SHP77 treated with DMSO at 0.1 percent for 48 hours (cell line): ENCODE results near the gene SCAF8.
"Not testable (repeated sequence)": the region's sequence is repeated elsewhere in the genome, so short reads cannot be mapped to it uniquely, and the experiment has no call there.

Experiments used
- DNase-seq: peaks from one replicate; lab custom pipeline; 2025; lab: John Stamatoyannopoulos, UW

Gene SCAF8

GRCh38 chr6:154783229-154783628 lies 50.0 kb downstream of the SCAF8 start:
- no peak for DNase-seq

DNA sequence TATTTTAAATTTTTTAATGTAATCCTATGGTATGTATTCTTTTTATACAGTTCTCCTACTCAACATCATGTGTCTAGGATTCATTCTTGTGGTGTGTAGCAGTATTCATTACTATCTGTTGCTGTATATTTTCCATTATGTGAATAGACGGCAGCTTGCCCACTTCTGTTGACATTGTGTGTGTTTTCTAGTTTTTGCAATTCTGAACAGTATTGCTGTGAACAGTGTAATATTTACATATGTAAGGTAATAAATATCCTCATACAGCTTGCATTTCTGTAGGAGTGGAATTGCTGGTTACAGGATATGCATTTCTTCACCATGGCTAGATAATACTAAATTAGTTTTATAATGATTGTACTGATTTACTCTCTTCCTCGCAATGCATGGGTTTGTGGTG lies 51.9 kb downstream of the SCAF8 start:
- DNase-seq, result no peak

DNA sequence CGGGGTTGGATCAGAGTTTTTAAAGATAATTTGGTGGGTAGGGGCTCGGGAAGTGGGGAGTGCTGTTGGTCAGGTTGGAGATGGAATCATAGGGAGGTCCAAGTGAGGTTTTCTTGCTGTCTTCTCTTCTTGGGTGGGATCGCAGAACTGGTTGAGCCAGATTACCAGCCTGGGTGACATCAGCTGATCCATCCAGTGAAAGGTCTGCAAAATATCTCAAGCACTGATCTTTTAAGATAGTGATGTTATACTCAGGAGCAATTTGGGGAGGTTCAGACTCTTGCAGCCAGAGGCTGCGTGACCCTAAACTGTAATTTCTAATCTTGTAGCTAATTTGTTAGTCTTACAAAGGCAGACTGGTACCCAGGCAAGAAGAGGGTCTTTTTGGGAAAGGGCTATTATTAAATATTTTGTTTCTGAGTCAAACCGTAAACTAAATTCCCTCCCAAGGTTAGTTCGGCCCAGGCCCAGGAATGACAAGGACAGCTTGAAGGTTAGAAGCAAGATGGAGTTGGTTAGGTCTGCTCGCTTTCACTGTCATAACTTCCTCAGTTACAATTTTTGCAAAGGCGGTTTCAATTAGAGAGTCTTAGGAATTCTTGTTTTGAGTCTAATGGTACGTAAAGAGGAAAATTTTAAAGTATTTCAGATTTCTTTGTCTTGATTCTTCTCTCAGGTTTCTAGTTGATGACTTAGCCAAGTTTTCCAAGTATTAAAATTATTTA lies 53.1 kb downstream of the SCAF8 start:
- no peak for DNase-seq

GRCh38 chr6:154791556-154792317 lies 58.5 kb downstream of the SCAF8 start:
- DNase-seq, result no peak

DNA sequence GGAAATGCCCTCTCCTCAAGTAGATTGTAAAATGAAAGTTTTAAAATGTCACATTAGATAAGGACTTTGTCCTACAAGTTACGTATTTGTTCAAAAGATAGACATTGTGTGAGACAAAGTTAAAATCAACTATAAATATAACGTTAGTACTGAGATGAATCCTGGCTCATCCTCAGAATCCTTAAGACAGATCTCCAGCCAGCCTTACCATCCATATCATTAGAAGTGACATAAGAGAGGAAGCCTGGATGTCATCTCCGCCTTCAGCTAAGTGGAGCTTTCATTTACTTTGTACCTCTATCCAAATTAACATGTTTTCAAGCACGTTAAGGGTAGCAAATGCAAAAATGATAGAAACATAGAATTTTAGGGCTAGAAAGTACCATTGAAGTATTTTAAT lies 59.1 kb downstream of the SCAF8 start:
- no peak for DNase-seq

GRCh38 chr6:154792761-154793160 lies 59.5 kb downstream of the SCAF8 start:
- DNase-seq, result no peak

- no peak for DNase-seq
Measured at GRCh38 chr6:154796484-154796883, 63.3 kb downstream of the SCAF8 start.

GRCh38 chr6:154797857-154798256 lies 64.6 kb downstream of the SCAF8 start:
- no peak for DNase-seq

- no peak for DNase-seq
Measured at GRCh38 chr6:154800338-154800737, 67.1 kb downstream of the SCAF8 start.

DNA sequence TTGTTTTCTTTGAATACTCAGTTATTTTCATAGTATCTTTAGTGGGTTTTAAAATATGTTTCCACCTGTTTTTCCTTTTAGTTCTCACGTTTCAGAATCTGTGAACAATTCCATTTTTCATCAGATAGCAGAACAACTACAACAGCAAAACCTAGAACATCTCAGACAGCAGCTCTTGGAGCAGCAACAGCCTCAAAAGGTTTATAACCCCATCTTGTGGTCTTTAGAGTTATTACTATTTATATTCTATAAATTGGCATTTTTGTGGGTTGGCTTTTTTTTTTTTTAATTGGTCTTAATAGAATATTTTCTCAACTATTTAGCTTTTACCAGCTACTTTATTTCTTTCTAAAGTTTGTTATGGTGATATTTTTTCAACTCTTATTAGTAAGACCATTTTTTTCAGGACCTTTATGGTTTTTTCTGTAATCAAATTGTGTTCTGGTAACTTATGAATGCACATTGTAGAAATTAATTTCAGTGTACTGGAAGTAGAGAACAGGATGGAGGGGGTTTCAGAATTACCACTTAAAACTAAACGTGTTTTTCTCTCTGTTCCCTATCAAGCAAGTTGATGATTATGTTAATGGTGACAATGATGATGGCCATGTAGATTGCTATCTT lies 72.2 kb downstream of the SCAF8 start:
- no peak for DNase-seq

DNA sequence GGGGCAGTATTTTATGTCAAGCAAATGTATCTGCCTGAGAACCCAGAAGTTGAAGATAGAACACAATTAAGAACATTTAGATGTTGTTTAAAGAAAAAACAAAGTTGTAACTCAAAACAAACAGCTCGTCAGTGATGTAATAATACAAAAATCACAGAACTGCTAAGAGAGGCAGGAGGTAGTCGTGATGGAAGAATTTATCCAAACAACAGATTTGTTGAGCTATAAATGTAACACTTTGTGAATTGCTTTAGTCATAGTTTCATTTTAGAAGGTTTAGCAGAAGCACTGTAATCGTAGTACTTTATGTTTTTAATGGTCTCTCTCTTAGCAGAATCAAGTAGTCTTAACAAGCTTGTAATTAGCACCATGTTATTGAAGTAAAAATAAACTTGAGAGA lies 73.6 kb downstream of the SCAF8 start:
- DNase-seq, result no peak

DNA sequence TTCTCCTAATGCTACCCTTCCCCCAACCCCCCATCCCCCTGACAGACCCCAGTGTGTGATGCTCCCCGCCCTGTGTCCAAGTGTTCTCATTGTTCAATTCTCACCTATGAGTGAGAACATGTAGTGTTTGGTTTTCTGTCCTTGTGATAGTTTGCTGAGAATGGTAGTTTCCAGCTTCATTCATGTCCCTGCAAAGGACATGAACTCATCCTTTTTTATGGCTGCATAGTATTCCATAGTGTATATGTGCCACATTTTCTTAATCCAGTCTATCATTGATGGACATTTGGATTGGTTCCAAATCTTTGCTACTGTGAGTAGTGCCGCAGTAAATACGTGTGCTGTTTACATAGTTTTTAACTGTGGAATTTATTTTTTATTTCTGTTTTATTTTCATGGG lies 78.4 kb downstream of the SCAF8 start:
- not testable (repeated sequence) for DNase-seq

GRCh38 chr6:154814063-154814462 lies 80.8 kb downstream of the SCAF8 start:
- no peak for DNase-seq

DNA sequence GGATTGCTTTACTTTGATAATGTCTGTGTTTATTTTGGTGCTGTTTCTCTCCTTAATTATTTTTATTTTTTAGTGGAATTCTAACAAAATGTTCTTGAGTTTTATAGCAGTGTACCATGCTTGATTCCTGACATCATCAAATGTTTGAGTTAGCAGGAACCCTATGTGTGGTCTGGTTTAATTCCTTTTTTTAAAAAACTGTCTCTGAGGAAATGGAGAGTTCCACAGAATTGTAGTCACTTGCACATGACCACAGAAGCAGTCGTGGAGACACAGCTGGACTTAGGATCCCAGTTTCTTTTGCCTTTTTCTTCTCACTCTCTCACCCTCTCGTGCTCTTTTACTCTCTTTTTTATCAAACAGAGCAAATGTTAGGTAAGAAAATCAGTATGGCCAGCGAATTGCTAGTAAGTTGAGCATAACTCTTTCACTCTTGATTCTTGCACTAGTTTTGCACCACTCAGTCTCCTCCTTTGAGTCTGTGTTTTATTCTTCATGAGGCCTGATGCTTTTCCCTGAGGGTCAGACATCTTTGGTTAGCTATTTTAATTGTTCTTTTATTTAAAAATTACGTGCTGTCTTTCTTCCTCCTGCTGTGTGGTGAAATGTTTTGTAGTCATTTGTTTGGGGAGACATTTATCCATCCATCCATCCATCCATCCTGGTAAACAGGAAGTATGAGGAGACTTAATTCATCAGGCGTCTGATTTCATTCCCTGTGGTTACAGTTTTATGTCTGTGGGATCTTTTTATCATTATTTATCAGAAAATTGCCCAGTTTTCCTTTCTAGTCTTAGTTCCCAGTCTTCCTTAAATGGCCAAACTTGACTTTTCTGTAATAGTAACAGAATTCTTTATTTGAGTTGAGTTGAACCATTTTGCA lies 83.0 kb downstream of the SCAF8 start:
- no peak for DNase-seq

DNA sequence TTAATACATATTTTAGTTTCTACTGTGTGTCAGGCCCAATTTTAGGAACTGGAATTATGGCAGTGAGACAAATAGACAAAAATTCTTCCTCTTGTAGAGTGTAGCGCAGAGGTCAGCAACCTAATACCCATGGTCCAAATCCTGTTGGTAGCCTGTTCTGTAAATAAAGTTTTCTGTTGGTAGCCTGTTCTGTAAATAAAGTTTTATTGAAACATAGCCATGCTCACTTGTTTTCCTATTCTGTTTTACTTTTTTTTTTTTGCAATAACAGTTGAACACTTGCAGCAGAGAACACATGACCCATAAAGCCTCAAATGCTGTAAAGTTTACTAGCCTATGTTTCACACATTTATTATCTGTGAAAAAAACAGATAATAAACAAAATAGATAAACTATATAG lies 87.9 kb downstream of the SCAF8 start:
- DNase-seq, result no peak

DNA sequence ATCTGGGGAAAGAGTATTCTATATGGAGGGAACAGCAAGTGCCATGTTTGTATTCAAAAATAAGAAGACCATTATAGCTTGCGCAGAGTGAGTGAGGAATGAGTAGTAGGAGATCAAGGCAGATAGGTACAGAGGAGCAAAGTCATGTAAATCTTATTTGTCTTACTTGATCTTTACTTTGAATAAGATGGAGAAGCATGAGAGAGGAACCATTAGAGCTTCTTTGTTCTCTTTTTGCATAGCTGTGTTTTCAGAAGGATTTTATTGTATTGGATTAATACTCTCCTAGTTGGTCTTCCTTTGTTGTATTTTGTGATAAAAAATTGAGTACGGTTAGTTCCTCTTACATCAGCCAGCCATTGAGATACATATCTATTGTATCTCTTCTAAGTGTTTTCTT lies 88.4 kb downstream of the SCAF8 start:
- DNase-seq, result no peak

DNA sequence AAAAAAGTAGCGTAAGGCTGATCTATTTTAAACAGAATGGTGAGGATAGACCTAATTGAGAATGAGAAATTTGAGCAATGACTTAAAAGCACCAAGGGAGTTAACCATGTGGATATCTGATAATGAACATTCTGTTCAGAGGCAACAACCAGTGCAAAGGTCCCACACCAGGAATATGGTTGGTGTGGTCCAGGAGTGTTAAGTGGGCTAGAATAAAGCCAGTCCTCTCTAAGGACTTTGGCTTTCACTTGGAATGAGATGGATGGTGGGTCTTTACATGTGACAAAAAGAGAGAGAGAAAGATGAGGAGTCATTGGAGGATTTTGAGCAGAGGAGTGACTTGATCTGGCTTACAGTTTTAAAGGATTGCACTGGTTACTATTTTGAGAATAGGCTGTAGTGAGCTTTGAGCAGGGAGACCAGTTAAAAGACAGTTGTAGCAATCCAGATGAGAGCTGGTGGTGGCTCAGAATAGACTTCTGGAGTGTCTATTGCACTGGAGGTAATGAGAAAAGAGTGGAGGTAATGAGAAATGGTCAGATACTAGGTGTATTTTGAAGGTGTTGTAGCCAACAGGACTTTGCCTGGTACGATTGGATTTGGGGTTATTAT lies 89.8 kb downstream of the SCAF8 start:
- no peak for DNase-seq

GRCh38 chr6:154824076-154824475 lies 90.9 kb downstream of the SCAF8 start:
- no peak for DNase-seq

- no peak for DNase-seq
Measured at GRCh38 chr6:154829970-154830369, 96.8 kb downstream of the SCAF8 start.

GRCh38 chr6:154830771-154831170 lies 97.6 kb downstream of the SCAF8 start:
- no peak for DNase-seq

DNA sequence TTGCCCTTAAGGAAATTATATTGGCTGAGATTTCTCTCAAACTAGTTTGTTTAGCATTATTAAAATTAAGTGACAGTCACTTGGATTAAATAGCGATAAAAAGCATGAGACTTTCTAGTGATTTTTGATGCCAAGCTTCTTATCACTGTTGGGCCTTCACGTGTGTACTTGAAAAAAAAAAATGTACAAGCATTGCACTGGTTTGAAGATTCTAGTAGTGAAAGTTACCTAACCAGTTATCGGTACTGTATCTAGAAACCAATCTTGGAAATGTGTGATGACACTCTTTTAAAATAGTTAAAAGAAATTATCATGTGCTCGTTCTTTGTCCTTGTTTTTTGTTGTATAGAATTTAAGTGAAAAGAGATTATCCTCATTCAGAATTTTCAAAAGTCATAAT lies 102.1 kb downstream of the SCAF8 start:
- DNase-seq, result no peak

DNA sequence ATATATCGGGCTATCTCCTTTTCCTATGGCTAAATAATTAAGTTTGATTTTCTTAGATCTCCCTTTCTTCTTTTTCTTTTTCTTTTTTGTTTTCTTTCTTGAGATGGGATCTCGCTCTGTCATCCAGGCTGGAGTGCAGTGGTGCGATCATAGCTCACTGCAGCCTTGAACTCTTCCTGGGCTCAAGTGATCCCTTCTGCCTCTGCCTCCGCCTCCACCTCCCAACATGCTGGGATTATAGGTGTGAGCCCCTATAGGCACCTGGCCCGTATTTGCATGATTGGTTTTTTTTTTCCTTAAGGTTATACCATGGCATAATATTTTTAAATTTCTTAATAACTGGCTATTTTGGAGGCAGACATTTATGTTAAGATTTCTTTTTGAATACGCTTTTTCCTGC lies 106.3 kb downstream of the SCAF8 start:
- DNase-seq, result no peak
